CD8-positive, alpha-beta memory T cell (primary cell): Measurements from ENCODE around the gene DMKN. TPM values are rescaled to one million over a fixed set of nuclear protein-coding genes. Genes with fewer than 3 reads are reported as not detected.

Experiments
- CTCF ChIA-PET: fragments of 350-600 bp; sonication (Branson Sonifier 250); formaldehyde crosslinking; loops from one replicate; lab custom pipeline; 2021; ENCODE audit warnings: antibody characterized with exemption; lab: Charles Lee
- POLR2A ChIA-PET: fragments of 350-600 bp; sonication (Branson Sonifier 250); formaldehyde crosslinking; loops from one replicate; lab custom pipeline; 2021; ENCODE audit warnings: antibody characterized with exemption; lab: Charles Lee
- DNase-seq, 5 donors: peaks; one replicate each; pipeline versions ENCODE4 v3.0.0 to v3.0.0-alpha.2; 2020 to 2022; ENCODE audit warnings: mixed read lengths in 1 of 5
- H3K27ac ChIP-seq: one replicate; pipeline ENCODE4 v1.7.0; 2013; ENCODE audit warnings: low read depth, mild to moderate bottlenecking, low read length, moderate library complexity
- H3K27me3 ChIP-seq: 2 replicates; pipeline ENCODE4 v1.7.0; 2013; ENCODE audit warnings: low read length, mild to moderate bottlenecking; ENCODE audit not compliant: insufficient read depth, poor library complexity, severe bottlenecking
- H3K36me3 ChIP-seq: 2 replicates; pipeline ENCODE4 v1.7.0; 2013; ENCODE audit warnings: mild to moderate bottlenecking, low read length, moderate library complexity; ENCODE audit not compliant: insufficient read depth
- H3K4me1 ChIP-seq: 2 replicates; pipeline ENCODE4 v1.7.0; 2013; ENCODE audit warnings: mild to moderate bottlenecking, low read length, moderate library complexity; ENCODE audit not compliant: insufficient read depth
- H3K4me3 ChIP-seq: 2 replicates; pipeline ENCODE4 v1.7.0; 2013; ENCODE audit warnings: mild to moderate bottlenecking, low read length
- H3K9me3 ChIP-seq: 2 replicates; pipeline ENCODE4 v1.7.0; 2013; ENCODE audit warnings: mild to moderate bottlenecking, low read length
- H3K27ac Mint-ChIP-seq, 8 donors: one replicate each; pipeline ENCODE4 v1.8.0; 2020 to 2021; ENCODE audit warnings: mixed read lengths in 8 of 8, mild to moderate bottlenecking in 6 of 8, inconsistent platforms in 3 of 8, moderate library complexity in 3 of 8
- H3K27me3 Mint-ChIP-seq, 2 donors: one replicate each; pipeline ENCODE4 v1.8.0; 2020 to 2021; ENCODE audit warnings: mixed read lengths in 2 of 2, mild to moderate bottlenecking in 1 of 2, moderate library complexity in 1 of 2
- H3K36me3 Mint-ChIP-seq, 3 donors: one replicate each; pipeline ENCODE4 v1.8.0; 2020 to 2021; ENCODE audit warnings: mixed read lengths in 3 of 3, inconsistent platforms in 1 of 3, mild to moderate bottlenecking in 1 of 3
- H3K4me1 Mint-ChIP-seq, 3 donors: one replicate each; pipeline ENCODE4 v1.8.0; 2020 to 2021; ENCODE audit warnings: mixed read lengths in 3 of 3, inconsistent platforms in 1 of 3, mild to moderate bottlenecking in 1 of 3
- H3K4me3 Mint-ChIP-seq, 7 donors: one replicate each; pipeline ENCODE4 v1.8.0; 2020 to 2021; ENCODE audit warnings: mixed read lengths in 7 of 7, mild to moderate bottlenecking in 6 of 7, moderate library complexity in 4 of 7, inconsistent platforms in 2 of 7
- H3K9me3 Mint-ChIP-seq, 5 donors: one replicate each; pipeline ENCODE4 v1.8.0; 2020 to 2022; ENCODE audit warnings: mixed read lengths in 5 of 5, mild to moderate bottlenecking in 3 of 5, moderate library complexity in 2 of 5, inconsistent platforms in 1 of 5
- polyA plus RNA-seq: library from polyadenylated mRNA; unstranded; fragments of 300-500 nt; fragmentation: Illumina TruSeq; gene quantifications from one replicate; pipeline ENCODE4 v1.2.3, GENCODE V29; 2021
- total RNA-seq, 2 experiments: library from RNA; stranded (reverse); gene quantifications; one replicate each; pipeline ENCODE4 v1.2.3, GENCODE V29; 2021

The DMKN gene
- total and polyA plus RNA-seq, 3 experiments from 2014 or later = 1.7 to 10.2 (median 2.2) TPM

DNA sequence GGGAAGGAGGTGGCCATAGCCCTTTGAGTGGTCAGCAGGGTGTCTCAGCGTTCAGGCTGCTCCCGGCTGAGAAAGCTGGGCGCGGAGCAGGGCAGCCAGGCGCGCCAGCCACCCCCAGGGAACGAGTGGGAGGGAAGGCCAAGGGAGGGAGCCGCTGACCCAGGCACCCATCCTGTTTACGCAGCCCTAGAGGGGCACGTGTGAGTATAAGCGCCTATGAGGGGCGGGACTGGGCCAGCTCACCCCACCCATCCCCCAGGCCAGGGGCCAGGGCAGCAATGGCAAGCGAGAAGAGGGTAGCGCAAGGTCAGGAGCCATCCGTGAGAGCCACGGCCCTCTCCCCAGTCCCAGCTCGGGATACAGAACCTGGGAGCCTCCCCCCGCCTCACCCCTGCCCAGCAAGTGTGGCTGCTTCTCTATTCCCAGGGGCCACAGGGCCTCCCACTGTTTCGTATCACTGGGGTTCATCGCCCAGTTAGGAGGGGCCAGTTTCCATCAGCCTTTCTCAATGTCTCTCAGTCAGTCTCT is 897 bp upstream of the DMKN start:
- no peaks in the 10 kb centered on the region for H3K9me3 ChIP-seq
- peaks cover 4% of the 10 kb centered on the region for H3K27me3 ChIP-seq
- peaks cover 14% of the 10 kb centered on the region for H3K4me1 ChIP-seq
- DNase-seq = no peak
- ChIA-PET CTCF (no interaction called here), POLR2A (no interaction called here)
- no peaks in the 10 kb centered on the region for H3K9me3 Mint-ChIP-seq
- H3K36me3 Mint-ChIP-seq = no peaks in the 10 kb centered on the region
- peaks cover 10 to 16% (median 12%) of the 10 kb centered on the region in 3 donors for H3K4me1 Mint-ChIP-seq
- no peak overlapping the region for H3K4me3 Mint-ChIP-seq
- H3K4me3 ChIP-seq = no peak overlapping the region
- H3K36me3 ChIP-seq = no peaks in the 10 kb centered on the region
- no peak overlapping the region for H3K27ac Mint-ChIP-seq
- H3K27me3 Mint-ChIP-seq = peaks cover 20 to 34% of the 10 kb centered on the region in 2 donors
- no peak overlapping the region for H3K27ac ChIP-seq

DNA sequence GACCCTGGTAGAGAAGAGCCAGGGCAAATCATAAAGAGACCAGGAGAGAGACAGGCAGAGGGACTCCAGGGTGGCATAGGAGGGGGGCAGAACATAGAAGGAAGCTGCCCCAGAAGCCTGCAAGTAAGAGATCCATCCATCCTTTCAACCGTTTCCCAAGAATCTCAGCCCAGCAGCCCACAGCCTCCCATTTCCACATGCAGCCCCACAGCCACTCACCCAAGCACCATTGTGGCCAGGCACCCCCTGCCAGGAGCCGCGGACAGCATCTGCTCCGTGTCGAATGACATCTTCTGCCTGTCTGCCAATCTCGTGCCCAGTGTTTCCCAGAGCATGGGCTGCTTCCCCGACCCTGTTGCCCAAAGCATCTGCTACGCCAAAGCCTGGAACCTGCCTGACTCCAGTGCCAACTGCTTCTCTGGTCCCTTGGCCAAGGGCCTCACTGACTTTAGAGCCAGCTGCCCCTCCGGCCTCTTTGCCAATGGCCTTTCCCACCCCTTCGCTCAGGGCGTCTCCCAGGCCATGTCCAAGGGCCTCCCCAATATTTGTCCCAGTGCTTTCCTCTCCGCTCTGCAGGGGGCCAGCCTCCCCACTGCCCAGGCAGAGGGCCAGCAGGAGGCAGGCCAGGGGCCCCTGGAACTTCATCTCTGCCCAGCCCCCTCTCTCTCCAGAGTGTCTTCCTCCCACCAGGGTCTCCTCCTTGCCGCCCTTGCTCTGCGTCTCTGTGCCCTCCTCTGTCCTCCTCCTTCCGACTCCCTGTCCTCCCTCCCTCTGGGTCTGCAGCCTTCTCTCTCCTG is 420 bp downstream of the DMKN start:
- H3K4me1 Mint-ChIP-seq = peaks cover 16 to 23% (median 17%) of the 10 kb centered on the region in 3 donors

GRCh38 chr19:35511337-35511736 is 2.1 kb downstream of the DMKN start:
- H3K9me3 Mint-ChIP-seq = no peaks in the 10 kb centered on the region
- H3K27ac Mint-ChIP-seq = peak overlapping the region in 1 of 8 donors; percentile 20
- H3K4me3 Mint-ChIP-seq = peak overlapping the region in 3 of 7 donors; percentile 13 to 70 (median 55)
- H3K4me3 ChIP-seq = no peak overlapping the region
- H3K9me3 ChIP-seq = no peaks in the 10 kb centered on the region
- no peak overlapping the region for H3K27ac ChIP-seq
- DNase-seq = no peak
- ChIA-PET POLR2A (no interaction called here), CTCF (interaction anchor here (1.1 to 1.6 kb wide), 6 partner anchors 9 to 147 kb away, joined by 3 to 6 read pairs (median 4); no protein-coding TSS in a partner anchor)
- peaks cover 19 to 38% of the 10 kb centered on the region in 2 donors for H3K27me3 Mint-ChIP-seq
- no peaks in the 10 kb centered on the region for H3K36me3 ChIP-seq
- H3K27me3 ChIP-seq = peaks cover 7% of the 10 kb centered on the region
- H3K36me3 Mint-ChIP-seq = no peaks in the 10 kb centered on the region
- H3K4me1 Mint-ChIP-seq = peaks cover 16 to 23% (median 17%) of the 10 kb centered on the region in 3 donors
- peaks cover 17% of the 10 kb centered on the region for H3K4me1 ChIP-seq

More for the DNA sequence above, 420 bp downstream of the DMKN start:
- Mint-ChIP-seq H3K9me3 (no peaks in the 10 kb centered on the region), H3K36me3 (no peaks in the 10 kb centered on the region), H3K27ac (peak overlapping the region in 2 of 8 donors; percentile 72 to 80), H3K4me3 (no peak overlapping the region), H3K27me3 (peaks cover 19 to 35% of the 10 kb centered on the region in 2 donors)
- Histone ChIP-seq H3K4me1 (peaks cover 17% of the 10 kb centered on the region), H3K4me3 (no peak overlapping the region), H3K27me3 (peaks cover 7% of the 10 kb centered on the region), H3K27ac (no peak overlapping the region), H3K36me3 (no peaks in the 10 kb centered on the region), H3K9me3 (no peaks in the 10 kb centered on the region)
- POLR2A ChIA-PET = no interaction called here
- DNase-seq = no peak
- CTCF ChIA-PET = no interaction called here

GRCh38 chr19:35510626-35510964 is 2.9 kb downstream of the DMKN start:
- DNase-seq = no peak
- Mint-ChIP-seq H3K4me3 (peak overlapping the region in 6 of 7 donors; percentile 58 to 92 (median 80)), H3K36me3 (no peaks in the 10 kb centered on the region), H3K4me1 (peaks cover 16 to 23% (median 17%) of the 10 kb centered on the region in 3 donors), H3K27ac (peak overlapping the region in 3 of 8 donors; percentile 45 to 55 (median 53)), H3K9me3 (no peaks in the 10 kb centered on the region), H3K27me3 (peaks cover 19 to 46% of the 10 kb centered on the region in 2 donors)
- Histone ChIP-seq H3K27me3 (peaks cover 7% of the 10 kb centered on the region), H3K36me3 (no peaks in the 10 kb centered on the region), H3K4me1 (peaks cover 17% of the 10 kb centered on the region), H3K27ac (no peak overlapping the region), H3K9me3 (no peaks in the 10 kb centered on the region), H3K4me3 (no peak overlapping the region)
- POLR2A ChIA-PET = no interaction called here
- CTCF ChIA-PET = interaction anchor here (0.7 to 1.6 kb wide), 16 partner anchors 9 to 203 kb away, joined by 3 to 8 read pairs (median 4); no protein-coding TSS in a partner anchor

- Mint-ChIP-seq H3K9me3 (no peaks in the 10 kb centered on the region), H3K36me3 (no peaks in the 10 kb centered on the region), H3K4me1 (peaks cover 16 to 23% (median 17%) of the 10 kb centered on the region in 3 donors), H3K27ac (peak overlapping the region in 7 of 8 donors; percentile 45 to 93 (median 77)), H3K4me3 (peak overlapping the region; percentile 58 to 92 (median 80)), H3K27me3 (peaks cover 19 to 50% of the 10 kb centered on the region in 2 donors)
- H3K4me3 ChIP-seq = peak overlapping the region; percentile 25
- POLR2A ChIA-PET = no interaction called here
- CTCF ChIA-PET = interaction anchor here (0.6 to 1.6 kb wide), 21 partner anchors 8 to 203 kb away, joined by 3 to 8 read pairs (median 4); no protein-coding TSS in a partner anchor
- H3K36me3 ChIP-seq = no peaks in the 10 kb centered on the region
- no peaks in the 10 kb centered on the region for H3K9me3 ChIP-seq
- H3K27ac ChIP-seq = no peak overlapping the region
- DNase-seq = peak; percentile 49 to 75 (median 64)
- peaks cover 17% of the 10 kb centered on the region for H3K4me1 ChIP-seq
- H3K27me3 ChIP-seq = peaks cover 7% of the 10 kb centered on the region
Observed at GRCh38 chr19:35509861-35510625, 3.4 kb downstream of the DMKN start.

DNA sequence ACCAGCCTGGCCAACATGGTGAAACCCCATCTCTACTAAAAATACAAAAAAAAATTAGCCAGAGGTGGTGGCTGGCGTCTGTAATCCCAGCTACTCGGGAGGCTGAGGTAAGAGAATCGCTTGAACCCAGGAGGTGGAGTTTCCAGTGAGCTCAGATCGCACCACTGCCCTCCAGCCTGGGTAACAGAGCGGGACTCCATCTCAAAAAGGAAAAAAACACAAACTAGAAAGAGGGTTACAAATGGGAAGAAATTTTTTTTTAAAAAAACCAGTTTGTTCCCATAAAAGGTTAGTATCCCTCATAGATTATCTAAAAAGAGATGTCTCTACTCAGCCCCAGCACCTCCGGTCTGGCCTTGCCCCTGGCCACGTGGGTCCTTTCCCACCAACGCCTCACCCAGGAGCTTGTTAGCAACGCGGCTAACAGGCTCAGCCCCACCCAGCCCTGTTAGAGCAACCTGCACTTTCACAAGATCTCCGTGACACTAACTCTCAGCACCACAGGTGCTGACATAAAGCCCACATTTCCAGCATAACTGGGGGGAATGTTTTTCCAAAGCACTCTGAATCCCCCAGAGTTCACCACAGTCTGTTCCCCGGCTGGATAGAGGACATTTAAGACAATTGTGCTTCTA is 4.3 kb downstream of the DMKN start:
- H3K4me3 Mint-ChIP-seq = peak overlapping the region; percentile 58 to 92 (median 80)
- H3K9me3 ChIP-seq = no peaks in the 10 kb centered on the region
- peaks cover 16 to 23% (median 17%) of the 10 kb centered on the region in 3 donors for H3K4me1 Mint-ChIP-seq
- H3K27ac ChIP-seq = no peak overlapping the region
- ChIA-PET CTCF (interaction anchor here (0.9 to 2.0 kb wide), 6 partner anchors 12 to 311 kb away, joined by 3 to 8 read pairs (median 4); no protein-coding TSS in a partner anchor), POLR2A (no interaction called here)
- no peaks in the 10 kb centered on the region for H3K36me3 ChIP-seq
- no peaks in the 10 kb centered on the region for H3K36me3 Mint-ChIP-seq
- DNase-seq = peak in 4 of 5 donors; percentile 14 to 60 (median 32)
- peaks cover 7% of the 10 kb centered on the region for H3K27me3 ChIP-seq
- H3K4me1 ChIP-seq = peaks cover 17% of the 10 kb centered on the region
- no peaks in the 10 kb centered on the region for H3K9me3 Mint-ChIP-seq
- peak overlapping the region; percentile 25 for H3K4me3 ChIP-seq
- H3K27ac Mint-ChIP-seq = peak overlapping the region; percentile 8 to 93 (median 68)
- H3K27me3 Mint-ChIP-seq = peaks cover 19 to 50% of the 10 kb centered on the region in 2 donors

- Histone ChIP-seq H3K4me1 (peaks cover 17% of the 10 kb centered on the region), H3K9me3 (no peaks in the 10 kb centered on the region), H3K4me3 (no peak overlapping the region), H3K36me3 (no peaks in the 10 kb centered on the region), H3K27me3 (peaks cover 7% of the 10 kb centered on the region), H3K27ac (no peak overlapping the region)
- Mint-ChIP-seq H3K4me1 (peaks cover 16 to 23% (median 17%) of the 10 kb centered on the region in 3 donors), H3K36me3 (no peaks in the 10 kb centered on the region), H3K9me3 (no peaks in the 10 kb centered on the region), H3K27me3 (peaks cover 17 to 45% of the 10 kb centered on the region in 2 donors), H3K4me3 (no peak overlapping the region), H3K27ac (peak overlapping the region in 5 of 8 donors; percentile 23 to 80 (median 63))
- CTCF ChIA-PET = interaction anchor here (1.4 to 2.2 kb wide), 3 partner anchors 13 to 312 kb away, joined by 3 to 9 read pairs (median 5); no protein-coding TSS in a partner anchor
- DNase-seq = no peak
- POLR2A ChIA-PET = no interaction called here
Observed at GRCh38 chr19:35508129-35508528, 5.3 kb downstream of the DMKN start.
